HCT116 (cell line): ENCODE data around the gene BCO1. TPM values are rescaled to one million over a fixed set of nuclear protein-coding genes. Genes with fewer than 3 reads are reported as not detected.

Experiments
- ATAC-seq: fragments of 200-7000 bp; cut with Tn5 transposase; 2 replicates; pipeline ENCODE4 v1.9.1; 2020; ENCODE audit warnings: mild to moderate bottlenecking, moderate library complexity
- BruUV-seq: library from RNA; stranded (reverse); fragments of 400-500 nt; replicated peaks from 2 replicates; lab custom pipeline; 2021; lab: Mats Ljungman, UMichigan
- CTCF ChIA-PET: fragments of 300-600 bp; sonication (Branson Sonifier 250); formaldehyde crosslinking; loops from one replicate; lab custom pipeline; 2021; ENCODE audit warnings: antibody characterized with exemption; lab: Charles Lee
- POLR2A ChIA-PET: fragments of 300-600, 350-600 bp; sonication (Branson Sonifier 250); formaldehyde crosslinking; loops from one replicate; lab custom pipeline; 2021; ENCODE audit warnings: antibody characterized with exemption; lab: Charles Lee
- RAD21 ChIA-PET, 2 experiments: fragments of 300-600 bp; sonication (Branson Sonifier 250); formaldehyde crosslinking; loops; one replicate each; lab custom pipeline; 2023; ENCODE audit warnings: low total read pairs in 2 of 2; ENCODE audit not compliant: uncharacterized antibody in 2 of 2, unreplicated experiment in 2 of 2, low non-redundant PET in 1 of 2; lab: Charles Lee
- DNase-seq: peaks from one replicate; pipeline ENCODE4 v3.0.0-alpha.2; 2010; ENCODE audit warnings: low read depth, low spot score
- H2AFZ ChIP-seq: fragments of 200-600 bp; shearing (Covaris generic), sonication (generic); 2 replicates; pipeline ENCODE4 v1.6.1; 2017; ENCODE audit warnings: low read depth, mixed run types, mixed read lengths, antibody characterized with exemption, low read length; ENCODE audit not compliant: poor library complexity, severe bottlenecking
- H3K27ac ChIP-seq: 2 replicates; pipeline ENCODE4 v1.5.1; 2012; ENCODE audit warnings: low read depth, low read length
- H3K27me3 ChIP-seq: fragments of 200-600 bp; sonication (generic); 2 replicates; pipeline ENCODE4 v1.6.1; 2016; ENCODE audit warnings: mixed run types, low read length, mixed read lengths; ENCODE audit not compliant: insufficient read depth
- H3K36me3 ChIP-seq, 2 experiments: fragments of 200-500 bp in 1 of 2; fragments of 200-600 bp in 1 of 2; sonication (Bioruptor generic) in 1 of 2; sonication (generic) in 1 of 2; 2 replicates each; pipeline versions ENCODE4 v1.5.1 to v1.6.1; 2014 to 2016; ENCODE audit warnings: low read length in 2 of 2, inconsistent platforms in 1 of 2, mixed read lengths in 1 of 2, mixed run types in 1 of 2; ENCODE audit not compliant: insufficient read depth in 2 of 2, control insufficient read depth in 1 of 2
- H3K4me1 ChIP-seq, 2 experiments: fragments of 200-600 bp in 1 of 2; sonication (generic) in 1 of 2; 2 replicates each; pipeline versions ENCODE4 v1.5.1 to v1.6.1; 2012 to 2017; ENCODE audit warnings: low read length in 2 of 2, inconsistent platforms in 1 of 2, mild to moderate bottlenecking in 1 of 2, mixed read lengths in 1 of 2, mixed run types in 1 of 2, moderate library complexity in 1 of 2; ENCODE audit not compliant: insufficient read depth in 2 of 2, control insufficient read depth in 1 of 2
- H3K4me2 ChIP-seq: fragments of 200-600 bp; sonication (generic); 2 replicates; pipeline ENCODE4 v1.6.1; 2017; ENCODE audit warnings: mixed run types, low read length, mixed read lengths
- H3K4me3 ChIP-seq, 2 experiments: fragments of 200-600 bp in 1 of 2; sonication (generic) in 1 of 2; replicated peaks in 1 of 2; 2 replicates each; pipeline ENCODE4 v1.5.1; 2011 to 2016; ENCODE audit warnings: low read length in 2 of 2, control low read depth in 1 of 2, low read depth in 1 of 2, mild to moderate bottlenecking in 1 of 2, mixed read lengths in 1 of 2, mixed run types in 1 of 2
- H3K79me2 ChIP-seq: fragments of 200-600 bp; sonication (generic); 2 replicates; pipeline ENCODE4 v1.6.1; 2017; ENCODE audit warnings: mild to moderate bottlenecking, mixed run types, low read length, moderate library complexity, mixed read lengths; ENCODE audit not compliant: insufficient read depth
- H3K9ac ChIP-seq: fragments of 200-600 bp; sonication (generic); 2 replicates; pipeline ENCODE4 v1.6.1; 2016; ENCODE audit warnings: low read length, mixed read lengths
- H3K9me2 ChIP-seq: fragments of 200-600 bp; sonication (generic), shearing (Covaris generic); 2 replicates; pipeline ENCODE4 v1.6.1; 2017; ENCODE audit warnings: mixed run types, mild to moderate bottlenecking, moderate library complexity; ENCODE audit not compliant: insufficient read depth
- H3K9me3 ChIP-seq, 2 experiments: fragments of 200-500 bp in 1 of 2; fragments of 200-600 bp in 1 of 2; sonication (Bioruptor generic) in 1 of 2; sonication (generic) in 1 of 2; 2 replicates each; pipeline ENCODE4 v1.6.1; 2014 to 2017; ENCODE audit warnings: low read length in 2 of 2, mixed read lengths in 2 of 2, inconsistent platforms in 1 of 2, low read depth in 1 of 2, mild to moderate bottlenecking in 1 of 2, mixed run types in 1 of 2, moderate library complexity in 1 of 2; ENCODE audit not compliant: control insufficient read depth in 1 of 2, insufficient read depth in 1 of 2
- H4K20me1 ChIP-seq: fragments of 200-600 bp; sonication (generic), shearing (Covaris generic); 2 replicates; pipeline ENCODE4 v1.6.1; 2017; ENCODE audit warnings: mixed run types, mild to moderate bottlenecking, moderate library complexity; ENCODE audit not compliant: insufficient read depth
- ATF3 ChIP-seq: IDR thresholded peaks from 2 replicates; pipeline ENCODE4 v1.6.1; 2012
- CBX3 ChIP-seq: IDR thresholded peaks from 2 replicates; pipeline ENCODE4 v1.6.1; 2012; ENCODE audit warnings: low read depth
- CTCF ChIP-seq, 3 experiments: fragments of 200-600 bp in 1 of 3; sonication (generic) in 1 of 3; IDR thresholded peaks in 2 of 3; conservative IDR thresholded peaks in 1 of 3; 2 replicates each; pipeline ENCODE4 v1.5.1; 2012 to 2017; ENCODE audit warnings: low read depth in 2 of 3, low read length in 2 of 3, antibody characterized with exemption in 1 of 3, borderline replicate concordance in 1 of 3, control low read depth in 1 of 3, mild to moderate bottlenecking in 1 of 3, mixed read lengths in 1 of 3, mixed run types in 1 of 3, moderate library complexity in 1 of 3; ENCODE audit not compliant: insufficient read depth in 1 of 3
- EGR1 ChIP-seq: IDR thresholded peaks from 2 replicates; pipeline ENCODE4 v1.6.1; 2012; ENCODE audit warnings: low read depth
- EZH2 ChIP-seq: fragments of 200-600 bp; sonication (generic); IDR thresholded peaks from 2 replicates; pipeline ENCODE4 v1.6.1; 2017; ENCODE audit warnings: antibody characterized with exemption, mixed run types
- EZH2phosphoT487 ChIP-seq: fragments of 200-600 bp; IDR thresholded peaks from 2 replicates; pipeline ENCODE4 v1.6.1; 2018; ENCODE audit warnings: antibody characterized with exemption, borderline replicate concordance
- FOSL1 ChIP-seq: IDR thresholded peaks from 2 replicates; pipeline ENCODE4 v1.6.1; 2012; ENCODE audit warnings: low read depth
- MAX ChIP-seq: IDR thresholded peaks from 2 replicates; pipeline ENCODE4 v1.6.1; 2012
- POLR2A ChIP-seq: IDR thresholded peaks from 2 replicates; pipeline ENCODE4 v1.7.0; 2011; ENCODE audit warnings: borderline replicate concordance; ENCODE audit not compliant: insufficient read depth, insufficient read length; ENCODE audit errors: extremely low read depth
- POLR2AphosphoS5 ChIP-seq: IDR thresholded peaks from 2 replicates; pipeline ENCODE4 v1.6.1; 2011; ENCODE audit warnings: mild to moderate bottlenecking, low read depth, low read length, moderate library complexity
- RAD21 ChIP-seq: IDR thresholded peaks from 2 replicates; pipeline ENCODE4 v1.6.1; 2012; ENCODE audit warnings: low read depth, mild to moderate bottlenecking
- REST ChIP-seq: IDR thresholded peaks from 2 replicates; pipeline ENCODE4 v1.6.1; 2012; ENCODE audit warnings: low read depth
- SIN3A ChIP-seq: IDR thresholded peaks from 2 replicates; pipeline ENCODE4 v1.6.1; 2012; ENCODE audit warnings: low read depth
- SP1 ChIP-seq: IDR thresholded peaks from 2 replicates; pipeline ENCODE4 v1.6.1; 2012; ENCODE audit warnings: low read depth
- SRF ChIP-seq: IDR thresholded peaks from 2 replicates; pipeline ENCODE4 v1.6.1; 2012; ENCODE audit warnings: low read depth
- TCF7L2 ChIP-seq: IDR thresholded peaks from 2 replicates; pipeline ENCODE4 v1.7.0; 2011; ENCODE audit warnings: borderline replicate concordance, inconsistent platforms; ENCODE audit not compliant: insufficient read depth, insufficient read length; ENCODE audit errors: extremely low read depth
- YY1 ChIP-seq: IDR thresholded peaks from 2 replicates; pipeline ENCODE4 v1.6.1; 2011; ENCODE audit warnings: low read length, low read depth, moderate library complexity, mild to moderate bottlenecking; ENCODE audit not compliant: insufficient replicate concordance; ENCODE audit errors: extremely low read depth
- ZBTB33 ChIP-seq: IDR thresholded peaks from 2 replicates; pipeline ENCODE4 v1.6.1; 2011; ENCODE audit warnings: mild to moderate bottlenecking, low read length, moderate library complexity; ENCODE audit not compliant: insufficient replicate concordance; ENCODE audit errors: extremely low read depth
- ZFX ChIP-seq: fragments of 450-650 bp; IDR thresholded peaks from 2 replicates; pipeline ENCODE4 v1.6.1; 2017
- ZNF274 ChIP-seq: fragments of 200-500 bp; sonication (Bioruptor generic); IDR thresholded peaks from 2 replicates; pipeline ENCODE4 v1.6.1; 2014; ENCODE audit warnings: mild to moderate bottlenecking, low read depth, low read length, inconsistent platforms
- intact Hi-C: fragments of 100-400 bp; cut with micrococcal nuclease; formaldehyde crosslinking; loops from 2 replicates; pipeline ENCODE4 v1.10.0; 2022
- total RNA-seq: library from RNA; stranded (reverse); gene quantifications from one replicate; pipeline ENCODE4 v1.2.1, GENCODE V29; 2021; ENCODE audit not compliant: unreplicated experiment

Gene BCO1
- total RNA-seq, 1 experiment from 2014 or later, result not detected

- TF ChIP-seq MAX, result no peak
- no peak for TF ChIP-seq SIN3A
- TF ChIP-seq POLR2AphosphoS5, result no peak
- no peak for TF ChIP-seq SP1
- no peak for TF ChIP-seq CTCF (IDR thresholded peaks at IDR 0.05 in 2 of 3, conservative IDR thresholded peaks at IDR 0.05 in 1 of 3; ENCODE audit: borderline replicate concordance in 1 of 3, insufficient read depth in 1 of 3, low read depth in 2 of 3, low read length in 2 of 3)
- no peak for TF ChIP-seq ZBTB33
- no peak for TF ChIP-seq YY1
- TF ChIP-seq CBX3, result no peak
- TF ChIP-seq ZNF274, result no peak
- TF ChIP-seq EZH2phosphoT487, result no peak
- TF ChIP-seq TCF7L2, result no peak
- TF ChIP-seq EGR1, result no peak
- no peak for TF ChIP-seq POLR2A
- TF ChIP-seq SRF, result no peak
- TF ChIP-seq ATF3, result no peak
- TF ChIP-seq RAD21, result no peak
- TF ChIP-seq FOSL1, result no peak
- no peak for TF ChIP-seq EZH2
- no peak for TF ChIP-seq REST
- TF ChIP-seq ZFX, result no peak
- no TSS peak for BruUV-seq
- ChIA-PET RAD21 (interaction anchor here in 1 of 2 experiments (0.6 kb wide), 1 partner anchor 30 kb away, joined by 3 read pairs; no protein-coding TSS in a partner anchor), CTCF (interaction anchor here (0.6 kb wide), 1 partner anchor 197 kb away, joined by 3 read pairs; the partner anchor contains the start of gene ATMIN), POLR2A (no interaction called here)
- intact Hi-C loops, result no loop called here
- Histone ChIP-seq H3K27ac (no peak overlapping the region), H3K4me3 (no peak overlapping the region), H3K9me3 (no peaks in the 10 kb centered on the region), H3K79me2 (no peaks in the 10 kb centered on the region), H3K36me3 (no peaks in the 10 kb centered on the region), H3K4me2 (no peak overlapping the region), H3K4me1 (no peaks in the 10 kb centered on the region), H4K20me1 (no peaks in the 10 kb centered on the region), H3K27me3 (peaks cover 21% of the 10 kb centered on the region; the same call in 1 of the 2 replicates), H3K9me2 (no peaks in the 10 kb centered on the region), H2AFZ (no peak overlapping the region), H3K9ac (no peak overlapping the region)
- no peak for ATAC-seq
- no peak for DNase-seq
These were observed 5.6 kb upstream of the BCO1 start for GRCh38 chr16:81232740-81233367.
